Astrocyte of the spinal cord (primary cell): ENCODE measurements around the gene ARHGEF28.

Experiments
- DNase-seq: peaks from one replicate; pipeline ENCODE4 v3.0.0; 2011; ENCODE audit warnings: low read depth, low spot score
- H3K4me3 ChIP-seq: 2 replicates; pipeline ENCODE4 v1.5.1; 2011; ENCODE audit warnings: low read depth, mild to moderate bottlenecking, low read length, moderate library complexity
- in situ Hi-C: cut with HindIII; loops from 2 replicates; pipeline ENCODE4 v1.10.0; 2017; ENCODE audit warnings: low sequenced_read_pairs
- TF ChIP-seq, protein P1 (sequence below): IDR thresholded peaks from 2 replicates; pipeline ENCODE4 v1.5.1; 2012; ENCODE audit warnings: low read depth, mild to moderate bottlenecking, low read length, inconsistent platforms

Gene ARHGEF28

DNA sequence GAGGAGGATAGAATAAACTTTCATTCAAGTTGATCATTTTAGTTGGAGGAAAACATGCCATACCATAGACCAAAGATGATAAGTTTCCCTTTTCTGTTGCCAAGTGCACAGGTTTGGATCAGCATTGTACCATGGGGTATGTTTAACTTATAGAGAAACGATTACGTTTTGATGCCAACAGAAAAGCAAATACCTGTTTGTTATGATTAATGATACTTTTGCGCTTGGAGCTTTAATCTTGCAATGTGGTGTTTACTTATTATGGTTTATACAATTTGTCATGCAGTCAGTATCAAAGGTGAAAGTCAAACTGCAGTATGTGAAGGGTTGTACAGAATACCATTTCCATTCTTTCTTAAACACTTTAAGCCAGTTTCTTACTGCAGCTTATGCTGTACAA lies 13.2 kb upstream of the ARHGEF28 start:
- no peak for DNase-seq
- TF ChIP-seq, protein P1, sequence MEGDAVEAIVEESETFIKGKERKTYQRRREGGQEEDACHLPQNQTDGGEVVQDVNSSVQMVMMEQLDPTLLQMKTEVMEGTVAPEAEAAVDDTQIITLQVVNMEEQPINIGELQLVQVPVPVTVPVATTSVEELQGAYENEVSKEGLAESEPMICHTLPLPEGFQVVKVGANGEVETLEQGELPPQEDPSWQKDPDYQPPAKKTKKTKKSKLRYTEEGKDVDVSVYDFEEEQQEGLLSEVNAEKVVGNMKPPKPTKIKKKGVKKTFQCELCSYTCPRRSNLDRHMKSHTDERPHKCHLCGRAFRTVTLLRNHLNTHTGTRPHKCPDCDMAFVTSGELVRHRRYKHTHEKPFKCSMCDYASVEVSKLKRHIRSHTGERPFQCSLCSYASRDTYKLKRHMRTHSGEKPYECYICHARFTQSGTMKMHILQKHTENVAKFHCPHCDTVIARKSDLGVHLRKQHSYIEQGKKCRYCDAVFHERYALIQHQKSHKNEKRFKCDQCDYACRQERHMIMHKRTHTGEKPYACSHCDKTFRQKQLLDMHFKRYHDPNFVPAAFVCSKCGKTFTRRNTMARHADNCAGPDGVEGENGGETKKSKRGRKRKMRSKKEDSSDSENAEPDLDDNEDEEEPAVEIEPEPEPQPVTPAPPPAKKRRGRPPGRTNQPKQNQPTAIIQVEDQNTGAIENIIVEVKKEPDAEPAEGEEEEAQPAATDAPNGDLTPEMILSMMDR, result no peak
- in situ Hi-C loops, result no loop called here
- H3K4me3 ChIP-seq, result no peak overlapping the region

DNA sequence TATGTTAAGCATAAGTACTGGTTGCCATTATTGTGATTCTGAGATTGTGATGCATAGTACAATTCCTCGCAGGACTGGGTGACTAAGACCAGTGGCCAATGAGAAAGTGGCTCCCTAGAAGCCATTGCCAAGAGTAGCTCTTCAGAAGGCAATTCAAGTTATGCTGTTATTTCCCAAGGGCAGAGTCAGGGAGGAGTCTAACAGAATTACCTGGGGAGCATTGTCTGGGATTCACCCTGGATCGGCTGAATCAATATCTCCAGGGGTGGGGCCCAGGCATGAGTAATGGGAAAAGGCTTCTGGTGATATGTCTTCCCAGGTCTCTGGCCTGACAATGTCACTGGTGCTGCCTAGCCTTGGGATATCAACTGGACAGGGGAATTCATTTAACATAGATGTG lies 10.9 kb upstream of the ARHGEF28 start:
- in situ Hi-C loops, result no loop called here
- TF ChIP-seq, protein P1, result no peak
- no peak overlapping the region for H3K4me3 ChIP-seq
- no peak for DNase-seq

DNA sequence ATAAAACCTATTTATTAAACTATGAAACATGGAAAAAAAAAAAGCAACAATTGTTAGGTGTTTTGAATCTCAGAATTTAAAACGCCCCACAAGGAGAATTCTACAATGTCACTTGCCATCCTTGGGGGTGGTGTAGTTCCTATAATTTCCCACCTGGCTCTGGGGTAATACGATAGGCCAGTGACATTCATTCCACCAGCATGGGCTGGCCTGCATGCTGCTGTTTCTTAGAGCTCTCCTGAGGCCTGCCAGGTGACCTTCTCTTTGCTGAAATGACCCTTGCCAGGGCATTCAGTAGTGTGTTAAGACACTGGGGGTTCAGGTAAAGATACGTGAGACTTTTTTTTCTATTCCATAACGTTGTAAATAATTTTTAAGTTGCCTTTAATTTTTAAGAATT lies 10.0 kb upstream of the ARHGEF28 start:
- TF ChIP-seq, protein P1, result no peak
- no peak overlapping the region for H3K4me3 ChIP-seq
- no peak for DNase-seq
- in situ Hi-C loops, result no loop called here

DNA sequence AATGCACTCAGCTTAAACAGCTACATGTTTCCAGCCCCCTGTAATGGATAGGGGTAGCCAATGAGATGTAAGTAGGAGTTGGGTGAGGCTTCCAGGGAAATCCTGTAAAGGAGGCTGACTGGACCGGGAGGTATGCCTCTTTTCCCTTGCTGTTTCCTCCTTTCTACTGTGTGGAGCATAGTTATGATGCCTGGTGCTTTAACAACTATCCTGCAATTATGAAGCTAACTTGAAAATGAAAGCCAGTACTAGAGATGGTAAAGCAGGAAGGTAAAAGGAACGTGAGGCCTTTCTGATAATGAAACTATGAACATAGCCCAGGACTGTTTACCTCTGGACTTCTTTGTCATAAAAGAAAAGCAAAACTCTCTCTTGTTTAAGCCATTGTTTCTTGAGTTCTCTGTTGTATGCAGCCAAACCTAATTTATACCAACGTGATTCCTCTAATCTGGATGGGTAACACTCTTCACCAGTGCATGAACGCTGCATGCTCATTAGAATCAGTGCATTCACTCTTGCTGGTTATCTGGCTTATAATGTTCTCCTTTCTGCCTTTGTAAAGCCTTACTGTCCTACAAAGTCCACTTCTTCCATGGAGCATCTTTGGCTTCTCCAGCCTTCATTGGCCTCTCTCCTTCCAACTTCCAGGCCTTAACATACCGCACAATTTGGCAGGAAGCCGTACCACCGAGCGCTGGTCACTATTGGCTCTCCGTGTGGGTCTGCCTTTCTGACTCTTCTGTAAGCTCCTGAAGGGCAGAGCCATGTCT lies 8.3 kb upstream of the ARHGEF28 start:
- TF ChIP-seq, protein P1, result no peak
- in situ Hi-C loops, result no loop called here
- H3K4me3 ChIP-seq, result no peak overlapping the region
- DNase-seq, result peak; percentile 29

GRCh38 chr5:73619606-73620333 lies 6.2 kb upstream of the ARHGEF28 start:
- H3K4me3 ChIP-seq, result no peak overlapping the region
- DNase-seq, result no peak
- in situ Hi-C loops, result no loop called here
- TF ChIP-seq, protein P1, result no peak

DNA sequence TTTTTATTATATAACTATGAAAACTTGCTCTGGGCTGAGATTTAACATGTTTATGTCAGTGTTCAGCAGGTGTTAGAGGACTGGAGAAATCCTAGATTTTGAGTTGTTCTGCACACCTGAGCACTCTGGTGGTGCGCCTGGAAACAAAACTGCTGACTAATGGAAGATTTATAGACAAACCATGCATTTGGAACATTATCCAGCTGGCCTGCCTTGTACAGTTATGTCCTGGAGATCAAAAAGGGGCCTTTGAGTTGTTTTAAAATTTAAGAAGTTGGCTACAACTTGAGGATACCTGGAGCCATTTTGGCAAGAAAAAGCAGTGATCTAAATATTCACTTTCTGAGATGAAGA lies 5.7 kb upstream of the ARHGEF28 start:
- TF ChIP-seq, protein P1, result no peak
- no peak overlapping the region for H3K4me3 ChIP-seq
- in situ Hi-C loops, result no loop called here
- no peak for DNase-seq
